Measurements from ENCODE around the gene CAPN7.

- no peak for TF ChIP-seq CTCF (IDR thresholded peaks at IDR 0.05; ENCODE audit: low read depth, low read length)
- TF ChIP-seq POLR2A (IDR thresholded peaks at IDR 0.05; ENCODE audit: extremely low read depth, insufficient read length), result no peak
- TF ChIP-seq MAX (IDR thresholded peaks at IDR 0.05; ENCODE audit: low read depth, low read length), result no peak
These were observed 49.2 kb downstream of the CAPN7 start for GRCh38 chr3:15255215-15255614.

Data from NB4 (cell line).